ENCODE measurements around the gene TCF3. TPM values are rescaled to one million over a fixed set of nuclear protein-coding genes. Genes with fewer than 3 reads are reported as not detected.

Gene TCF3
- total and polyA plus RNA-seq, 2 of the 8 experiments (the other 6 are each of a cell fraction or from before 2014, with no cell fraction given): 241 to 348 TPM

- POLR2A ChIA-PET (ENCODE audit: partially characterized antibody): interaction anchor here (0.6 to 8.8 kb wide), 9 partner anchors 8 to 83 kb away, joined by 3 to 148 read pairs (median 4); partner anchors contain the start of gene MEX3D
- H4K91ac ChIP-seq (replicated peaks; ENCODE audit: insufficient read length, low read length): no peak overlapping the region
- 0 out of 2 replicates have a peak, but pooled peaks cover 2% of the 10 kb centered on the region for H3K79me1 ChIP-seq (ENCODE audit: low read depth, low read length)
- no peak overlapping the region for H3K9ac ChIP-seq (replicated peaks in 1 of 4; ENCODE audit: extremely low read depth in 1 of 4, low read depth in 3 of 4, low read length in 3 of 4)
- H4K5ac ChIP-seq (ENCODE audit: insufficient read length, low read depth, low read length): no peak overlapping the region
- no peak overlapping the region for H2BK12ac ChIP-seq (ENCODE audit: low read depth, low read length)
- H3K4me3 ChIP-seq (ENCODE audit: extremely low read depth in 1 of 4, insufficient read depth in 2 of 4, low read depth in 3 of 4, low read length in 4 of 4): no peak overlapping the region
- H4K20me1 ChIP-seq (replicated peaks in 1 of 2; ENCODE audit: control insufficient read depth in 1 of 2, insufficient read depth in 2 of 2, low read length in 2 of 2): peaks cover 0 to 18% of the 10 kb centered on the region in 2 experiments
- H3K56ac ChIP-seq (replicated peaks; ENCODE audit: insufficient read length, low read depth, low read length): no peak overlapping the region
- no peak overlapping the region for H3K27ac ChIP-seq (ENCODE audit: low read depth, low read length)
- no peak overlapping the region for H3K23ac ChIP-seq (ENCODE audit: insufficient read length)
- no peak overlapping the region for H2BK5ac ChIP-seq (ENCODE audit: low read depth, low read length)
- no peak overlapping the region for H3K4me2 ChIP-seq (ENCODE audit: insufficient read depth in 1 of 2, low read depth in 2 of 2, low read length in 2 of 2)
- CTCF ChIA-PET (ENCODE audit: partially characterized antibody): interaction anchor here (0.7 to 4.5 kb wide), 4 partner anchors 12 to 38 kb away, joined by 3 to 25 read pairs (median 4); no protein-coding TSS in a partner anchor
- no peaks in the 10 kb centered on the region for H3K79me2 ChIP-seq (ENCODE audit: control insufficient read depth in 1 of 2, insufficient read depth in 2 of 2, low read length in 2 of 2)
- no peak overlapping the region for H3K18ac ChIP-seq (ENCODE audit: extremely low read depth, low read length)
- H2AFZ ChIP-seq (ENCODE audit: low read length): no peak overlapping the region
- H3K4ac ChIP-seq (replicated peaks; ENCODE audit: insufficient read length, low read depth, low read length): no peak overlapping the region
- no peaks in the 10 kb centered on the region for H3K23me2 ChIP-seq (ENCODE audit: low read depth, low read length)
- H2BK120ac ChIP-seq (replicated peaks; ENCODE audit: low read depth, low read length): no peak overlapping the region
- H3K14ac ChIP-seq (ENCODE audit: insufficient read length): no peak overlapping the region
- FAIRE-seq (no peak), DNase-seq (ENCODE audit: low read depth in 1 of 2, low spot score in 2 of 2) (no peak)
- TF ChIP-seq RBBP5 (IDR thresholded peaks at IDR 0.05; ENCODE audit: borderline replicate concordance, low read depth, low read length) (no peak), JUN (IDR thresholded peaks at IDR 0.05; ENCODE audit: low read depth, low read length) (no peak), NRF1 (IDR thresholded peaks at IDR 0.05; ENCODE audit: low read depth, low read length) (no peak), TAF7 (optimal IDR thresholded peaks at IDR 0.05; ENCODE audit: borderline replicate concordance, low read depth, low read length) (no peak), CEBPB (IDR thresholded peaks at IDR 0.05; ENCODE audit: low read depth, low read length) (no peak), MAFK (IDR thresholded peaks at IDR 0.05; ENCODE audit: low read depth, low read length) (no peak), KDM1A (IDR thresholded peaks at IDR 0.05; ENCODE audit: borderline replicate concordance, low read length) (no peak), ATF2 (IDR thresholded peaks at IDR 0.05; ENCODE audit: low read length) (no peak), YY1 (IDR thresholded peaks at IDR 0.05; ENCODE audit: low read depth, low read length) (no peak), CHD2 (IDR thresholded peaks at IDR 0.05; ENCODE audit: low read length) (no peak)
- H3K27me3 ChIP-seq (replicated peaks in 1 of 4; ENCODE audit: control insufficient read depth in 3 of 4, extremely low read depth in 1 of 4, insufficient read depth in 3 of 4, low read length in 3 of 4): no peaks in the 10 kb centered on the region
- no peak overlapping the region for H2BK15ac ChIP-seq (ENCODE audit: low read length)
- H3K9me3 ChIP-seq (ENCODE audit: insufficient read depth in 2 of 2, low read depth in 1 of 2, low read length in 1 of 2): no peaks in the 10 kb centered on the region
- H2BK20ac ChIP-seq (ENCODE audit: low read length): no peak overlapping the region
- H3K36me3 ChIP-seq (ENCODE audit: control insufficient read depth in 2 of 4, insufficient read depth in 4 of 4, low read length in 3 of 4): peaks cover 7 to 47% (median 32%) of the 10 kb centered on the region in 4 experiments; a peak in 6 of 8 replicates
- H2AK5ac ChIP-seq (ENCODE audit: low read depth, low read length): no peak overlapping the region
- H3K4me1 ChIP-seq (replicated peaks in 1 of 4; ENCODE audit: control insufficient read depth in 3 of 4, insufficient read depth in 4 of 4, low read length in 3 of 4): no peaks in the 10 kb centered on the region
- no peak overlapping the region; the same call in 1 of the 2 replicates for H4K8ac ChIP-seq (ENCODE audit: extremely low read depth, insufficient read depth, low read length)
- 90% methylated on average over 39 of the region's 41 CpGs; no CpG with 5 or more reads in 1 of the 2 experiments for WGBS, 2 experiments (ENCODE audit: extremely low coverage in 1 of 2, insufficient coverage in 1 of 2, insufficient read length in 1 of 2, insufficient replicate concordance in 2 of 2, low coverage in 1 of 2, low lambda C conversion rate in 2 of 2, missing lambda C conversion rate in 1 of 2)
Observed at GRCh38 chr19:1577090-1577928, 75.1 kb downstream of the TCF3 start.

Measured in H1 (cell line).